Activated CD4-positive, alpha-beta T cell treated with anti-CD3 and anti-CD28 coated beads, Interleukin-2, amount 50 U/mL, for 24 hours (primary cell): Measurements from ENCODE around the gene RHOT2.
A peak's percentile ranks its signal among the peaks of the same experiment; 100 is the strongest.

Experiments used
- DNase-seq, 2 donors: peaks; one replicate each; pipeline ENCODE4 v3.0.0-alpha.2; 2020; ENCODE audit warnings: low read depth in 1 of 2, low spot score in 1 of 2

The RHOT2 gene

GRCh38 chr16:667780-668518, at the start of gene RHOT2:
RHOT2 (plus strand) TSS chr16:668132; CDS start chr16:668200, 68 bp downstream.
- DNase-seq, result peak; percentile 85 to 88

- no peak for DNase-seq
Observed at GRCh38 chr16:619476-620100, 48.3 kb upstream of the RHOT2 start.

- DNase-seq, result no peak
Observed at GRCh38 chr16:620700-621525, 47.0 kb upstream of the RHOT2 start.

- DNase-seq, result no peak
Observed at GRCh38 chr16:621526-622105, 46.3 kb upstream of the RHOT2 start.

GRCh38 chr16:622920-623280, 45.0 kb upstream of the RHOT2 start:
- no peak for DNase-seq

- no peak for DNase-seq
Observed at GRCh38 chr16:624526-625070, 43.3 kb upstream of the RHOT2 start.

GRCh38 chr16:625117-625976, 42.6 kb upstream of the RHOT2 start:
- no peak for DNase-seq

- DNase-seq, result no peak
Observed at GRCh38 chr16:625977-626765, 41.8 kb upstream of the RHOT2 start.

GRCh38 chr16:626787-627453, 41.0 kb upstream of the RHOT2 start:
- DNase-seq, result no peak

- DNase-seq, result no peak
Observed at GRCh38 chr16:627454-628239, 40.3 kb upstream of the RHOT2 start.

- DNase-seq, result no peak
Observed at GRCh38 chr16:628321-629061, 39.4 kb upstream of the RHOT2 start.

- no peak for DNase-seq
Observed at GRCh38 chr16:629185-629832, 38.6 kb upstream of the RHOT2 start.

- no peak for DNase-seq
Observed at GRCh38 chr16:629833-630248, 38.1 kb upstream of the RHOT2 start.

GRCh38 chr16:630249-630814, 37.6 kb upstream of the RHOT2 start:
- no peak for DNase-seq

GRCh38 chr16:630815-631405, 37.0 kb upstream of the RHOT2 start, which contains the start of gene WFIKKN1:
WFIKKN1 (plus strand) TSS chr16:630985; CDS start chr16:631254, 269 bp downstream.
- DNase-seq, result no peak

GRCh38 chr16:631808-632358, 36.0 kb upstream of the RHOT2 start:
- no peak for DNase-seq
